T-helper 22 cell (primary cell): ENCODE results near the gene ZNF606.

ENCODE experiments used
- DNase-seq: peaks from one replicate; pipeline ENCODE4 v3.0.0-alpha.2; 2020; ENCODE audit warnings: low read depth

Gene ZNF606

GRCh38 chr19:57927587-57927986 lies 75.0 kb downstream of the ZNF606 start:
- no peak for DNase-seq
